Neural progenitor cell (in vitro differentiated cells): ENCODE measurements around the gene CCPG1. TPM values are rescaled to one million over a fixed set of nuclear protein-coding genes. Genes with fewer than 3 reads are reported as not detected.

ENCODE experiments used
- DNase-seq: peaks from one replicate; pipeline ENCODE4 v3.0.0-alpha.2; 2016; ENCODE audit warnings: low spot score
- H2AFZ ChIP-seq: fragments of 200-600 bp; sonication (generic); replicated peaks from 2 replicates; pipeline ENCODE4 v1.6.1; 2016; ENCODE audit warnings: antibody characterized with exemption
- H3F3A ChIP-seq: fragments of 200-600 bp; sonication (generic); 2 replicates; pipeline ENCODE4 v1.6.1; 2016; ENCODE audit warnings: antibody characterized with exemption, low read depth
- H3K27ac ChIP-seq: fragments of 200-600 bp; sonication (generic); 2 replicates; pipeline ENCODE4 v1.5.1; 2016; ENCODE audit warnings: mild to moderate bottlenecking
- H3K27me3 ChIP-seq: fragments of 200-600 bp; sonication (generic); 2 replicates; pipeline ENCODE4 v1.6.1; 2016; ENCODE audit warnings: mild to moderate bottlenecking, moderate library complexity
- H3K36me3 ChIP-seq: fragments of 200-600 bp; sonication (generic); 2 replicates; pipeline ENCODE4 v1.5.1; 2016
- H3K4me1 ChIP-seq: fragments of 200-600 bp; sonication (generic); 2 replicates; pipeline ENCODE4 v1.6.1; 2016; ENCODE audit warnings: mixed run types
- H3K4me2 ChIP-seq: fragments of 200-600 bp; sonication (generic); 2 replicates; pipeline ENCODE4 v1.6.1; 2016
- H3K4me3 ChIP-seq: fragments of 200-600 bp; sonication (generic); 2 replicates; pipeline ENCODE4 v1.5.1; 2016
- H3K79me2 ChIP-seq: fragments of 200-600 bp; sonication (generic); 2 replicates; pipeline ENCODE4 v1.6.1; 2016; ENCODE audit warnings: low read depth
- H3K9ac ChIP-seq: fragments of 200-600 bp; sonication (generic); 2 replicates; pipeline ENCODE4 v1.6.1; 2016
- H3K9me3 ChIP-seq: fragments of 200-600 bp; sonication (generic); 2 replicates; pipeline ENCODE4 v1.5.1; 2016; ENCODE audit warnings: low read depth
- H4K20me1 ChIP-seq: fragments of 200-600 bp; sonication (generic); 2 replicates; pipeline ENCODE4 v1.6.1; 2016; ENCODE audit warnings: low read depth
- H3K27ac Mint-ChIP-seq: 3 replicates; pipeline ENCODE4 v1.8.0; 2021; ENCODE audit warnings: mixed read lengths
- H3K27me3 Mint-ChIP-seq: 2 replicates; pipeline ENCODE4 v1.8.0; 2022; ENCODE audit warnings: low read depth, mild to moderate bottlenecking, inconsistent platforms, moderate library complexity, mixed read lengths; ENCODE audit not compliant: insufficient read depth
- H3K36me3 Mint-ChIP-seq: 3 replicates; pipeline ENCODE4 v1.8.0; 2021; ENCODE audit warnings: mixed read lengths
- H3K4me1 Mint-ChIP-seq: 3 replicates; pipeline ENCODE4 v1.8.0; 2021; ENCODE audit warnings: mixed read lengths
- H3K4me3 Mint-ChIP-seq: 3 replicates; pipeline ENCODE4 v1.8.0; 2021; ENCODE audit warnings: mild to moderate bottlenecking, moderate library complexity, mixed read lengths
- H3K9me3 Mint-ChIP-seq: 3 replicates; pipeline ENCODE4 v1.8.0; 2020; ENCODE audit warnings: mixed read lengths
- CTCF ChIP-seq: fragments of 200-600 bp; sonication (generic); IDR thresholded peaks from 2 replicates; pipeline ENCODE4 v1.5.1; 2017; ENCODE audit warnings: antibody characterized with exemption, mild to moderate bottlenecking
- EZH2 ChIP-seq: fragments of 200-600 bp; sonication (generic); IDR thresholded peaks from 2 replicates; pipeline ENCODE4 v1.6.1; 2017; ENCODE audit warnings: antibody characterized with exemption, mild to moderate bottlenecking, moderate library complexity
- EZH2phosphoT487 ChIP-seq: fragments of 200-600 bp; sonication (generic); IDR thresholded peaks from 2 replicates; pipeline ENCODE4 v1.6.1; 2017; ENCODE audit warnings: antibody characterized with exemption
- microRNA counts: library from miRNA; unstranded; fragments of <30 nt; microRNA quantifications from one replicate; lab custom pipeline; 2016
- microRNA-seq: library from miRNA; unstranded; fragments of <30 nt; microRNA quantifications from one replicate; pipeline ENCODE4, GENCODE V29; 2016
- total RNA-seq: library from RNA; depleted of rRNA; stranded (reverse); fragments of >200 nt; gene quantifications from 2 replicates; pipeline ENCODE4 v1.2.3, GENCODE V29; 2015; ENCODE audit warnings: low replicate concordance

Gene CCPG1
- total RNA-seq, 1 donor from 2014 or later, result 28.0 TPM

- no peaks in the 10 kb centered on the region for H3K9me3 Mint-ChIP-seq
- H3K27me3 ChIP-seq, result no peaks in the 10 kb centered on the region
- peak within 1 kb of the TSS; percentile 97 for H3K4me3 Mint-ChIP-seq
- H3K4me3 ChIP-seq, result peak within 1 kb of the TSS; percentile 60
- no peaks in the 10 kb centered on the region for H4K20me1 ChIP-seq
- TF ChIP-seq EZH2phosphoT487 (no peak), CTCF (peak; percentile 14), EZH2 (peak; percentile 34)
- peak within 1 kb of the TSS; percentile 99 for H3K27ac Mint-ChIP-seq
- peaks cover 4% of the 10 kb centered on the region for H3K4me1 ChIP-seq
- no peaks in the 10 kb centered on the region for H3K9me3 ChIP-seq
- peak within 1 kb of the TSS; percentile 48 for H3K9ac ChIP-seq
- peaks cover 10% of the 10 kb centered on the region for H3F3A ChIP-seq
- peaks cover 5% of the 10 kb centered on the region for H3K4me1 Mint-ChIP-seq
- peak; percentile 90 for DNase-seq
- peaks cover 3% of the 10 kb centered on the region for H3K36me3 Mint-ChIP-seq
- H3K4me2 ChIP-seq, result peak within 1 kb of the TSS; percentile 68
- no peaks in the 10 kb centered on the region for H3K36me3 ChIP-seq
- H3K27me3 Mint-ChIP-seq, result peaks cover 5% of the 10 kb centered on the region
- peaks cover 35% of the 10 kb centered on the region for H3K79me2 ChIP-seq
- H3K27ac ChIP-seq, result peak within 1 kb of the TSS; percentile 35
- peak within 1 kb of the TSS; percentile 91 for H2AFZ ChIP-seq
Measured at GRCh38 chr15:55318588-55319494, 89.3 kb downstream of the CCPG1 start, which contains the start of the genes PIGB and PIGBOS1. Gene PIGB (plus strand): TSS chr15:55319222. CDS start chr15:55319251, 29 bp downstream. Gene PIGBOS1 (minus strand): TSS chr15:55319123. CDS start chr15:55317792, 1,331 bp downstream.

MicroRNAs encoded within 50 kb of the gene (microRNA counts, 767-probe panel; counts per million panel counts)
- microRNA hsa-miR-628-3p (lab: Ali Mortazavi, UCI) (460 counts per million, percentile 90 among the panel's probes with 10 or more counts), microRNA hsa-miR-628-5p (lab: Ali Mortazavi, UCI) (460 counts per million, percentile 90 among the panel's probes with 10 or more counts)

Small RNA genes within 50 kb of the gene (microRNA-seq; reads per million reads assigned to microRNA genes)
- gene MIR628, result 22.1 reads per million, percentile 55 among the genes with 10 or more reads in this experiment

Other genes with a start within 250 kb of the CCPG1 start
- gene RSL24D1, start 211.4 kb downstream of the CCPG1 start, total RNA-seq, result 113 and 192 TPM in 2 replicates
- 2.3 and 3.6 TPM in 2 replicates for gene RAB27A, start 118.5 kb downstream of the CCPG1 start, total RNA-seq
- 12.3 and 25.0 TPM in 2 replicates for gene PIGBOS1, start 89.2 kb downstream of the CCPG1 start, total RNA-seq
- gene PIGB, start 89.1 kb downstream of the CCPG1 start, total RNA-seq, result 15.6 and 18.7 TPM in 2 replicates
- gene PIERCE2, start 136 bp upstream of the CCPG1 start, total RNA-seq, result 3.9 and 14.2 TPM in 2 replicates
- gene DNAAF4, start 99.9 kb upstream of the CCPG1 start, total RNA-seq, result 5.7 and 10.0 TPM in 2 replicates
- gene PYGO1, start 180.0 kb upstream of the CCPG1 start, total RNA-seq, result 8.6 and 9.3 TPM in 2 replicates